BJ (cell line): ENCODE data around the gene TEX2. TPM values are rescaled to one million over a fixed set of nuclear protein-coding genes. Genes with fewer than 3 reads are reported as not detected.

ENCODE experiments used
- CTCF ChIA-PET: fragments of 350-600 bp; formaldehyde crosslinking; extraction: SDS; loops from one replicate; lab custom pipeline; 2021; ENCODE audit warnings: antibody characterized with exemption, inconsistent platforms; lab: Yijun Ruan, JAX
- POLR2A ChIA-PET: fragments of 300-600 bp; sonication (Branson Sonifier 250); formaldehyde crosslinking; extraction: SDS; loops from one replicate; lab custom pipeline; 2021; ENCODE audit warnings: antibody characterized with exemption; lab: Charles Lee
- DNase-seq: peaks from one replicate; pipeline ENCODE4 v3.0.0-alpha.2; 2011; ENCODE audit warnings: low read depth
- H3K27me3 ChIP-seq: 2 replicates; pipeline ENCODE4 v1.6.0; 2011; ENCODE audit warnings: low read length; ENCODE audit not compliant: control insufficient read depth, insufficient read depth
- H3K36me3 ChIP-seq: 2 replicates; pipeline ENCODE4 v1.5.1; 2011; ENCODE audit warnings: low read length; ENCODE audit not compliant: control insufficient read depth, insufficient read depth
- H3K4me3 ChIP-seq: 2 replicates; pipeline ENCODE4 v1.5.1; 2011; ENCODE audit warnings: low read depth, mild to moderate bottlenecking, control low read depth, low read length
- CTCF ChIP-seq: IDR thresholded peaks from 2 replicates; pipeline ENCODE4 v1.5.1; 2011; ENCODE audit warnings: low read depth, mild to moderate bottlenecking, control low read depth, inconsistent platforms, low read length, moderate library complexity; ENCODE audit not compliant: insufficient read depth
- polyA plus RNA-seq: library from polyadenylated mRNA; depleted of rRNA; stranded (reverse); fragments of >200 nt; gene quantifications from 2 replicates; pipeline ENCODE4 v1.2.3, GENCODE V29; 2011

Gene TEX2
- polyA plus RNA-seq, 1 experiment, result 35.0 TPM

DNA sequence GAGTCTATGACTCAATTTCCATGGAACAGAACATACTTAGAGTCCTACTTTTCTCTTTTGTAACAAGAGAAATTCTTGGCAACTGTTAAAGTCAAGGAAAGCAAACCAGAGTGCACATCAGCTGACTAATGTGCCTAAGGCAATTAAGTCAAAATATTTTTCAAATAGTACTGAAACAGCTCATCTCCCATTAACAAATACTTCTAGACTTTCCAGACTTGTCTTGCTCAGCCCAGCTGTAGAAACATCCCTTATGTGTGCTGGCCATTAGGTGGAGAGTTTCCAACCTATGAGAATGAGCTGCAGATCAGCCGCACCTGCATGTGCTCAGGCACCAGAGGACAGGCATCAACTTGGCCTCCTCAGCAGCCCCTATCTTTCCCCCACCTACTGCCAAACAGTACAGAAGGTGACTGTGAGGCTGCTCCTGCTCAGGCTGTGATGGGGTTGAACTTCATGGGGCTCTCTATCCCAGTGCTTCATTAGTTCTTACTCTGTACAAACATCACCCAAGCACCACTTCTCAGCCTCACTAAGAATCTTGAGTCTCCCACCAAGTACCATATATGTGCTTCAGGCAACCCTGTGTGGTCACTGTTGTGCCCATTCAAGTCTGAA, 32.2 kb downstream of the TEX2 start:
- CTCF ChIA-PET, result interaction anchor here (1.6 to 2.6 kb wide), 3 partner anchors 13 to 51 kb away, joined by 3 to 11 read pairs (median 3); no protein-coding TSS in a partner anchor

DNA sequence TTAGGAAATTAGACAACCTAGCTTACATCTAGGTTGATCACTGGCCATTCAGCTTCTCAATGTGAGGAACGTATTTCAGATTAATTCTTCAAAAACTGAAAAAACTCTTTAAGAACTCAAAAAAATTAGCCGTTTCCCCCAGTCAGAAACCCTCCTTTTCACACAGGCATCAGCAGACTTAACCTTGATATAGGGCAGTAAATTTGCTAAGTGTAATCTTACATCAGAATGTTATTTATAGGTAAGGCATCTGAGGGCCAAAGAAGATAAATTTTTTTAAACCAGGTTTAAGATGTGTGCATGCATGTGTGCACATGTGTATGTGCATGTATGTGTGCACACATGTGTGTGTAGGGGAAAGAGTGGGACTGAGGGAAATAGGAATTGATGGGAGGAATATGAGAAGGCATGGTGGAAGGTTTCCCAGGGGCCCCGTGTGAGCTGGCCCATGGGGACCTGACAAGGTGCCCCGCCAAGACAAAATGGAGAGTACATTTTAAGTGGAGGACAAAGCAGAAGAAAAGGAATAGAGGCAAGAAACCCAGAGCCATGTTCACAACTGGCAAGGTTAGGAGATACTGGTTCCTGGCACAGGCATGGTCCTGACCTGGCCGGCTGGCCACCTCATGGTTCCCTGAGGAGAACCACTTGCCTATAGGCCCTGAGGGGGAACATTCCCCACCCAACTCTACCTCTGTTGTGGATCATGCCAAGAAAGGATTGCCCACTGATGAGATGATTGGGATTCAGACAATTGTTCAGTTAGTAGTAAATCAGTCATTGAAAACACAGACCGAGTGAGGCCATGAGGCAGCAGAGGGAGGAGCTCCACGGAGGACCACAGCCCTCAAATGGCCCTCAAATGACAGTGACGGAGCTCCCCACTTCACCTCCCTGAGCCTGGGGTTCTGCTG, 33.0 kb downstream of the TEX2 start:
- Histone ChIP-seq H3K4me3 (no peak overlapping the region), H3K27me3 (no peaks in the 10 kb centered on the region), H3K36me3 (no peaks in the 10 kb centered on the region)
- CTCF ChIA-PET, result interaction anchor here (0.7 to 2.6 kb wide), 7 partner anchors 10 to 50 kb away, joined by 3 to 11 read pairs (median 3); no protein-coding TSS in a partner anchor
- DNase-seq, result no peak
- POLR2A ChIA-PET, result interaction anchor here (1.0 to 1.2 kb wide), 3 partner anchors 10 to 19 kb away, joined by 3 to 4 read pairs (median 3); no protein-coding TSS in a partner anchor
- TF ChIP-seq CTCF, result no peak

More for the DNA sequence above, 32.2 kb downstream of the TEX2 start:
- peak; percentile 96 for DNase-seq
- H3K27me3 ChIP-seq, result no peaks in the 10 kb centered on the region
- H3K36me3 ChIP-seq, result no peaks in the 10 kb centered on the region
- POLR2A ChIA-PET, result interaction anchor here (1.0 to 1.2 kb wide), 3 partner anchors 9 to 18 kb away, joined by 3 to 4 read pairs (median 3); no protein-coding TSS in a partner anchor
- no peak overlapping the region for H3K4me3 ChIP-seq
- no peak for TF ChIP-seq CTCF

- Histone ChIP-seq H3K36me3 (no peaks in the 10 kb centered on the region), H3K4me3 (no peak overlapping the region), H3K27me3 (no peaks in the 10 kb centered on the region)
- DNase-seq, result no peak
- TF ChIP-seq CTCF, result no peak
- ChIA-PET CTCF (interaction anchor here (0.9 to 1.2 kb wide), 2 partner anchors 8 to 20 kb away, joined by 3 read pairs; no protein-coding TSS in a partner anchor), POLR2A (no interaction called here)
Observed at GRCh38 chr17:64226132-64226531, 36.9 kb downstream of the TEX2 start.

GRCh38 chr17:64225410-64225809, 37.6 kb downstream of the TEX2 start:
- no peak for TF ChIP-seq CTCF
- H3K36me3 ChIP-seq, result no peaks in the 10 kb centered on the region
- POLR2A ChIA-PET, result no interaction called here
- DNase-seq, result no peak
- no peak overlapping the region for H3K4me3 ChIP-seq
- no peaks in the 10 kb centered on the region for H3K27me3 ChIP-seq
- CTCF ChIA-PET, result interaction anchor here (0.9 to 1.2 kb wide), 2 partner anchors 9 to 21 kb away, joined by 3 read pairs; no protein-coding TSS in a partner anchor
